HG02938 (cell line): ENCODE results near the gene NMU.
A peak's percentile ranks its signal among the peaks of the same experiment; 100 is the strongest.
"Not testable (repeated sequence)": the region's sequence is repeated elsewhere in the genome, so short reads cannot be mapped to it uniquely, and the experiment has no call there.

Experiments
- ATAC-seq: cut with Tn5 transposase; IDR thresholded peaks from one replicate; pipeline ENCODE4 v1.9.1; 2021; ENCODE audit warnings: mild to moderate bottlenecking, moderate library complexity; ENCODE audit not compliant: unreplicated experiment

The NMU gene, protein sequence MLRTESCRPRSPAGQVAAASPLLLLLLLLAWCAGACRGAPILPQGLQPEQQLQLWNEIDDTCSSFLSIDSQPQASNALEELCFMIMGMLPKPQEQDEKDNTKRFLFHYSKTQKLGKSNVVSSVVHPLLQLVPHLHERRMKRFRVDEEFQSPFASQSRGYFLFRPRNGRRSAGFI

DNA sequence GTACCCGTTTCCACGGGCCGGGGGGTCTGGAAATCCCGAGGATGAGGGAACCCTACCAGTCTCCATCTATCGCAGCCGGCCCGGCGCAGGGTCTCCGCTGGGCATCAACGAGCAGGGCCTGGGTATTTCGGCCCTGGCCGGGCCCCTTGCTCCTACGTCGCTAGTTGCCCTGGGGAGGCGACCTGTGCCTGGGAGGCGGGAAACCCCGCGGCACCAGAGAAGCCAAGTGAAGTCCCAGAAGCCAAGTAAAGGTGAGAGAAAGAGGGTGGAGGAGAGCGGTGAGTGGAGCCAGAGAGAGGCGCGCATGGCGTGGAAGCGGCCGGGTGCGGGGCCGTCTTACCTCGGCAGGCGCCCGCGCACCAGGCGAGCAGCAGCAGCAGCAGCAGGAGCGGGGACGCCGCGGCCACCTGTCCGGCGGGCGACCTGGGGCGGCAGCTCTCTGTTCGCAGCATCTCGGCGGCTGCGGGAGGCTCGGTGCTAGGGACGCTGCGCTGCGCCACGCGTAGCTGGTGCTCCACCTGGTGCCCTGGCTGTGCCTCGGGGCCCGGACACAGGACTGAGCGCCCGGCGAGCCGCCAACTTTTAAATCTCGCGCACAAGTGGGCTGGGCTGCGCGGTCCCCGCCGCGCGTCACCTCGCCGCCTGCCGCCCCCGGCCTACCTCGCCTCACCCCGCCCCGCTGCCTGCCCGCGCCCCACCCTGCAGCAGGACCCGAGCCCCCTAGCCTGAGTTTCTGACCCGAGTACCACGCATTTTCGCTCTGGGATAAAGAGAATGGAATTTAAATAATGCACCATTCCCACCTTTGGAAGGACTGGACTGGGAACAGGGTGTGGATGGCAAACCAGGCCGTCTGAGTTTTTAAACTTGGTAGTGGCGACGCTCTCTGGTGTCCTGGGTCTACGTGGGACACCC, at the start of gene NMU:
TSS of gene NMU (minus strand) at position 558 of the 915 bp plus-strand sequence. CDS start at position 452, 106 bp downstream.
- ATAC-seq, result peak; percentile 66

DNA sequence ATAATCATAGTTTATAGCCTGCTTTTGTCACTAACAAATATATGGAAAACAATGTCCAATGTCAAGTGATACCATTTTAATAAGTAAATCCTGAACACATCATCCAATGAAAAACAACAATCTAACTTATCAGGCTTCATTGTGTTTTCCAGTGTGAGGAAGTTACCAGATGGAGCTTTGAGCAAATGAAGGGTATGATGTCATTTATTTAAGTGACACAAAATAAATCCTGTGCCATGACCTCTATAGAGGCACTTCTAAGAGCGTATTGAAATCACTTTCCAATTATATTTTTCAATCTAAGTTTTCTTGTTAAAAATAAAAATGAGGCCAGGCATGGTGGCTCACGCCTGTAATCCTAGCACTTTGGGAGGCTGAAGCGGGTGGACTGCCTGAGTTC, 48.2 kb upstream of the NMU start:
- ATAC-seq, result no peak

DNA sequence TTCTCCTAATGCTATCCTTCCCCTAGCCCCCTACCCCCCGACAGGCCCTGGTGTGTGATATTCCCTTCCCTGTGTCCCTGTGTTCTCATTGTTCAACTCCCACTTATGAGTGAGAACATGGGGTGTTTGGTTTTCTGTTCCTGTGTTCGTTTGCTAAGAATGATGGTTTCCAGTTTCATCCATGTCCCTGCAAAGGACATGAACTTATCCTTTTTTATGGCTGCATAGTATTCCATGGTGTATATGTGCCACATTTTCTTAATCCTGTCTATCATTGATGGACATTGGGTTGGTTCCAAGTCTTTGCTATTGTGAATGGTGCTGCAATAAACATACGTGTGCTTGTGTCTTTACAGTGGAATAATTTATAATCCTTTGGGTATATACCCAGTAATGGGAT, 46.7 kb upstream of the NMU start:
- ATAC-seq, result not testable (repeated sequence)

DNA sequence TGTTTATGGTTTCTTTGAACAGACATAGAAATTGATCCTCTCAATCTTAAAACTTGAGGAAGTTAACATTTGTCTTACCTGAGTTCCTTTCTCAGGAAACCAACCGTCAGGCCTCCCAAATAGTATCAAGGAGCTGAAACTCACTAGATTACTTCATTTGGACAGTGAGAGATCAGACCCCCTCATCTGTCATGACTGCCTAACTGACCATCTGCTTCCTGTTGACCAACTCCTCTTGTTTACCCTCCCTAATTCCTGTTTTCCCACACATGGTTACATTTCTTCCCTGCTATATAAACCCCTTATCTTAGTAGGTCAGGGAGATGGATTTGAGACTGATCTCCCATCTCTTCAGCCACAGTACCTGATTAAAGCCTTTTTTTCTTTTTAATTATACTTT, 46.2 kb upstream of the NMU start:
- no peak for ATAC-seq

DNA sequence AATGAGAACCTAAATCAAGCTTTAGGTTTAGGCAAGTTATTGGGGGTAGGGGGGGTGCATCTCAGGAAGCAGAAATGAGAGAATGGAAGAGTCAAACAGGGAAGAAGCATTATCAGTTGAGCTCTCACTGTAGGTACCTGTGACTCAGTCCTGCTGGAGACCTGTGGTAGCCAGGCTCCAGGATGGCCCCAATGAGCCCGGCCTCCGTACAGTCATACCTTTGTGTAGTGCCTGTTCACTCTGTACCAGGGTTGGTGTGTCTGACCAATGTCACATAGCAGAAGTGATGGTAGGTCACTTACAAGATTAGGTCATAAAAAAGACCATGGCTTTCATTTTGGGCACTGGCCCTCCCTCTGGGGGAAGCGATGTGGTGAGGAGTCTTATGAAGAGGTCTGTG, 45.3 kb upstream of the NMU start:
- ATAC-seq, result no peak

GRCh38 chr4:55675196-55675793, 39.2 kb upstream of the NMU start:
- ATAC-seq, result no peak

DNA sequence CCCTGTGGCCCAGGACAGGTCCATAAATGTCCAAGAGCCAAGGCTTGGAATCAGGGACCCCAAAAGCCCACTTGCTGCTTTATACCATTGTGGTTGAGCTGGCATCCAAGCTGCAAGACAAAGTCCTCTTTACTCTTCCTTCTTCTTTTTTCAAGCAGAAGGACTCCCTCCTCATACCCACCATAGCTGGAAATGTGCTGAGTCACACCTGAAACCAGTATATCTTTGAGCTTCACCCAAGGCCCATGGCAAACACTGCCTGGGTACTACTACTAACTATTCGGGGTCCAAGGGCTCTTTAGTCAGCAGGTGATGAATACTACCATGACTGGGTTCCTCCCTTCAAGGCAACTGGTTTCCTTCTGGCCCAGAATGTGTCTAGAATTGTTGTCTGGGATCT, 37.3 kb upstream of the NMU start:
- ATAC-seq, result no peak

GRCh38 chr4:55671667-55672066, 35.6 kb upstream of the NMU start:
- ATAC-seq, result no peak

DNA sequence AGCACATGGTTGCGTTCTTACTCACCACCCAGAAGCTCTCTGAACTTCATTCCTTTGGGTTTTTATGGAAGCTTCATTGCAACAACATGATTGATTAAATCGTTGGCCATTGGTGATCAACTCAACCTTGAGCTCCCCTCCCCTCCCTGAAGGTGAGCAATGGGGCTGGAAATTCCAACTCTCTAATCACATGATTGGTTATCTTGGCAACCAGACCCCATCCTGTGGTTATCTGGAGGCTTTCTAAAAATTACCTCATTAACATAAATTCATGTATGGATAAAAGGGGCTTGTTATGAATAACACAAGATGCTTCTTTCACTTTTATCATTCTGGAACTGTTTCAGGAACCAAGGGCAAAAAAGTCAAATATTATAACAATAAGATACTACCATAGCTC, 34.6 kb upstream of the NMU start:
- ATAC-seq, result no peak

- no peak for ATAC-seq
Measured at GRCh38 chr4:55668449-55668848, 32.4 kb upstream of the NMU start.

- no peak for ATAC-seq
Measured at GRCh38 chr4:55666535-55666934, 30.4 kb upstream of the NMU start.

DNA sequence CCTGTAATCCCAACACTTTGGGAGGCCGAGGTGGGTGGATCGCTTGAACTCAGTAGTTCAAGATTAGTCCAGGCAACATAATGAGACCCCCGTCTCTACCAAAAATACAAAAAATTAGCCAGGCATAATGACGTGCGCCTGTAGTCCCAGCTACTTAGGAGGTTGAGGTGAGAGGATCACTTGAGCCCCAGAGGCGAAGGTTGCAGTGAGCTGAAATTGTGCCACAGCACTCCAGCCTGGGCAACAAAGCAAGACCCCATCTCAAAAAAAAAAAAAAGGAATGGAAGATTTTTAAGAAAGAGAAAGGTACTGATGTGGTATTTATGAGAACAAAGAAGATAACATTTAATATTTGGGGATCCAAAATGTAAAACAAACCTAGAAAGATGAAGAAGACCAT, 27.0 kb upstream of the NMU start:
- no peak for ATAC-seq

GRCh38 chr4:55661398-55662056, 25.4 kb upstream of the NMU start:
- ATAC-seq, result no peak

DNA sequence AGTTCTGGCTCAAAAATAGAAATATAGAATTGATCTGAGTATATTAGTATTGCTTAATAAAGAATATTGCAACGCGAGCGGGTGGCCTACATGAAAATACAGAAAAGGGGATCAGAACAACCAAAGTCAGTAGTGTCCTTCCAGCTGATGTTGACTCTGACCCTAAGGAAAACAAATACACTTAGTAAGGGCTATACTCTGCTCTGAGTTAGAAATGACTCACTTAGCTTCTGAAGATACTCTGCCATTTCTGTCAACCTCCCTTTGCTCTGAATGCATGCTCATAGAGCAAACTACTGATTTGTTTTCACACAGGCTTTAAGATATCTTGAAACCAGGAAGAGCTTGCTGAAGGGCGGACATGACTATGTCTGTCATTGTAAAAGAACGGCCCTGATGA, 22.6 kb upstream of the NMU start:
- ATAC-seq, result no peak

- ATAC-seq, result no peak
Measured at GRCh38 chr4:55654131-55654530, 18.0 kb upstream of the NMU start.

DNA sequence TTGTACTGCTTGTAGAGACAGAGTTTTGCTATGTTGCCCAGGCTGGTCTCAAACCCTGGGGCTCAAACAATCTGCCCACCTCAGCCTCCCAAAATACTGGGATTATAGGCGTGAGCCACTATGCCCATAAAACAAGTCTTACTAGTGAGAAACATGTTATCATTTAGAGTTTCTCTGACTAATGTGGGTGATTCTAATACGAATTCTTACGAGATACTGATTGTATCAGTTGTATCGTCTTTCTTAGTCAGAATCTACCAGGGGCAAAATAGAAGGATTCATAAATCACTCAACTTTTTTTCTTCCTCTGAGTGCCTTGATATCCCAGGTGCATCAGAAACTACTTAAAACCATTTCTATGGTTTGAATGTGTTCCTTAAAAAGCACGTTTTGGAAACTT, 14.4 kb upstream of the NMU start:
- no peak for ATAC-seq

GRCh38 chr4:55637272-55637820, 1.2 kb upstream of the NMU start:
- no peak for ATAC-seq

GRCh38 chr4:55636656-55636999, 530 bp upstream of the NMU start:
- no peak for ATAC-seq

- no peak for ATAC-seq
Measured at GRCh38 chr4:55635282-55635681, 816 bp downstream of the NMU start.

DNA sequence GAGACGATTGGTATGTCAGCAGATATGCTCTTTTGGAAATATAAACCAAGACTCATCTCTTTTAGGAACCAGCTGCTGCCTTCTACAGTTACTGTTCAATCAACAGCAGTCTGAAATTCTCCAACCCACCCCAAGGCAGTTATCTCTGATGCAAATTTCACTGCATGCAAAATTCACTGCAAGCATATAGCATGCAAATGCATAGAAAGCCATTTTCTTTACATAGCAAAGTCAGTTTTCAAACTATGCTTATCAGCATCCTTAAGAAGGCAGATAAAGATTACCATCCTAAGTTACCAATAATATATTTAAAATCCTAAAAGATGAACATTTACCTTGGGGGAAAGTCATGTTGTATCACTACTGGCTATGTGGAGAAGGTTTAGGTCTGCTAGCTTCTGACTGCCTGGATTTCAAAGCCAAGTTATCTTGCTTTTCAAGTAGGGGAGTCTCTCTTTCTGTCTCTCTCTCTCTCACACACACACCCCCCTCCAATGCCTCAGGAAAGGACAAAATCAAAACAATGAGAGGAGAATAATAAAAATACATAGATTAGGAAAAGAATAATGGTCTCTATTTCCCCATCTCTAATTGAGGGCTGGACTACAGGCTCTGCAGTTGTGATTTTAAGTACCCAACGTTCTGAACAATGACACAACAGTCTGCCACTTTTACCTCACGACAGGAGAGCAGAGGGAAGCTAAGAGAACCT, 1.5 kb downstream of the NMU start:
- ATAC-seq, result no peak

- no peak for ATAC-seq
Measured at GRCh38 chr4:55633903-55634302, 2.2 kb downstream of the NMU start.
